Left ventricle myocardium inferior (tissue), 1 donor: ENCODE data around the gene MTHFS. TPM values are rescaled to one million over a fixed set of nuclear protein-coding genes. Genes with fewer than 3 reads are reported as not detected.

Experiments used
- DNase-seq: peaks from one replicate; pipeline ENCODE4 v3.0.0-alpha.2; 2020
- H3K27ac ChIP-seq: fragments of 200-600 bp; replicated peaks from 2 replicates; pipeline ENCODE4 v1.8.0; 2021
- H3K27me3 ChIP-seq: fragments of 200-600 bp; 2 replicates; pipeline ENCODE4 v1.8.0; 2021; ENCODE audit warnings: low read depth
- H3K36me3 ChIP-seq: fragments of 200-600 bp; 2 replicates; pipeline ENCODE4 v1.8.0; 2021
- H3K4me1 ChIP-seq: fragments of 200-600 bp; 2 replicates; pipeline ENCODE4 v1.8.0; 2021
- H3K4me3 ChIP-seq: fragments of 200-600 bp; 2 replicates; pipeline ENCODE4 v1.8.0; 2021; ENCODE audit warnings: mild to moderate bottlenecking, moderate library complexity
- H3K9me3 ChIP-seq: fragments of 200-600 bp; replicated peaks from 2 replicates; pipeline ENCODE4 v1.8.0; 2021
- intact Hi-C: fragments of 100-400 bp; cut with micrococcal nuclease; formaldehyde crosslinking; loops from one replicate; pipeline ENCODE4 v1.11.0; 2022
- total RNA-seq: library from RNA; stranded (reverse); fragmentation: NEBNext Ultra II Directional; extraction: Animal tissue kit (Norgen Biotek cat#: 25700); gene quantifications from one replicate; pipeline ENCODE4 v1.2.1, GENCODE V29; 2021
- TF ChIP-seq, protein P1 (sequence below): fragments of 200-600 bp; IDR thresholded peaks from 2 replicates; pipeline ENCODE4 v1.8.0; 2021; ENCODE audit warnings: antibody characterized with exemption, mild to moderate bottlenecking, borderline replicate concordance
- donor health status: DM: no; HTN: yes; CAD: no; lungs with severe emphysema.

The MTHFS gene
- total RNA-seq, 1 donor from 2014 or later = 21.4 TPM

DNA sequence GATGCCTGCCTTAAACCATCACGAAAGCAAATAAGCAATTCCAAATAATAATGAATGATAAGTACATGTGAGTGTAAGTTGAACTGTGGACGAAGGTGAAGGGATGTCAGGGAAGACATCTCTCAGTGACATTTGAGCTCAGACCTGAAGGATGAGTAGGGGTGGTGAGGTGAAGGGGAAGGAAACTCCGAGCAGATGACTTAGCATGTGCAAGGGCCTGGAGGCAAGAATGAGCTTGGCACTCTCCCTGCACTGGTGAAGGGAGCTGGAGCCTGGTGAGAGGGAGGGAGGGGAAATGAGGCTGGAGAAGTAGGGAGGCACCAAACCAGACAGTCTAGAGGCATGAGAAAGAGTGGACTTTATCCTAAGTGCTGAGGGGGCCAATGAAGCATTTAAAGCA lies 84.3 kb downstream of the MTHFS start:
- intact Hi-C loops = no loop called here
- no peak for DNase-seq
- Histone ChIP-seq H3K9me3 (no peaks in the 10 kb centered on the region), H3K27ac (no peak overlapping the region), H3K36me3 (no peaks in the 10 kb centered on the region), H3K27me3 (no peaks in the 10 kb centered on the region), H3K4me3 (no peak overlapping the region), H3K4me1 (peaks cover 35% of the 10 kb centered on the region)
- TF ChIP-seq, protein P1, sequence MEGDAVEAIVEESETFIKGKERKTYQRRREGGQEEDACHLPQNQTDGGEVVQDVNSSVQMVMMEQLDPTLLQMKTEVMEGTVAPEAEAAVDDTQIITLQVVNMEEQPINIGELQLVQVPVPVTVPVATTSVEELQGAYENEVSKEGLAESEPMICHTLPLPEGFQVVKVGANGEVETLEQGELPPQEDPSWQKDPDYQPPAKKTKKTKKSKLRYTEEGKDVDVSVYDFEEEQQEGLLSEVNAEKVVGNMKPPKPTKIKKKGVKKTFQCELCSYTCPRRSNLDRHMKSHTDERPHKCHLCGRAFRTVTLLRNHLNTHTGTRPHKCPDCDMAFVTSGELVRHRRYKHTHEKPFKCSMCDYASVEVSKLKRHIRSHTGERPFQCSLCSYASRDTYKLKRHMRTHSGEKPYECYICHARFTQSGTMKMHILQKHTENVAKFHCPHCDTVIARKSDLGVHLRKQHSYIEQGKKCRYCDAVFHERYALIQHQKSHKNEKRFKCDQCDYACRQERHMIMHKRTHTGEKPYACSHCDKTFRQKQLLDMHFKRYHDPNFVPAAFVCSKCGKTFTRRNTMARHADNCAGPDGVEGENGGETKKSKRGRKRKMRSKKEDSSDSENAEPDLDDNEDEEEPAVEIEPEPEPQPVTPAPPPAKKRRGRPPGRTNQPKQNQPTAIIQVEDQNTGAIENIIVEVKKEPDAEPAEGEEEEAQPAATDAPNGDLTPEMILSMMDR = no peak

DNA sequence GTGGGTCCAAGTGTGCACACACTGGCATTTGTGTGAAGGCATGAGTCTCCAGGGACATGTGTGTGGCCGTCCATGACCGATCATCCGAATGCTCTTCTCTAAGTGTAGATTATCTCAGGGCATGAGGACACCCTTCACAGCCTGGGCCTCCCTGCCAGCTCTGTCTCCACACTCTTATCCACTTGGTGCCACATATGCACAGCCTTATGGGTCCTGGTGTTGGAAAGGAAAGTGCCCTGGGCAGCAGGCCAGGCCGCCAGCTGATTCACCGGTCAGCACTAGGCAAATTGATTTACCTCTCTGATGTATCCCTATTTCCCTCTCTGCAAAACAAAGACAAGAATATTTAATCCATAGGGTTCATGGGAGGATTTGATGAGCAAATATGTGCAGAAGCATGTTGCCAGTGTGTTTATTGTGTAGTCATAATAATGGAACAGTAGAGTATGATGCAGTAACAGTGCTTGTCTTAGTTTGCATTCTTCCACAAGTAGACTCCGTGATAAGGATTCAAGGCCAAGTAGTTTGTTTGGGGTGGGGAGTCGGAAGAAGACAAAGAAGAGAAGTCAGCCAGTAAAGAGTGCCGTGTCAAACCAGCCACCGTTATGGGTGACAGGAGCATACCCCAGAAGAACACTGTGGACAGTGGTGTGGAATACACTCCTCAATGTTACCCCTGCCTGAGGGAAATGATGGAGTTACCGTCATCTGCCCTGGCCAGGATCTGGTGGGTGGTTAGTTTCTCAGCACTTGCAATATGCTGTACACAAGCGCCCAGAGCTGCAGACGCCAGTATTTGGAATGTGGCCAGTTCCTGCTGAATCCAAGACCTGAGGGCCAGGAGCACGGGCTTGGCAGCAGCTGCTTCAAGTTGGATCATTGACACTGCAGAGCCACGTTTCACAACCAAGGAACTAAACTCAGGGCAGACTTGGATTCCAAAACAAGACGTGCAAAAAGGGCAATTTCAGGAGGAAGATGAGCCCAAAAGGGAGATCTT lies 85.1 kb downstream of the MTHFS start:
- Histone ChIP-seq H3K9me3 (no peaks in the 10 kb centered on the region), H3K27me3 (no peaks in the 10 kb centered on the region), H3K4me3 (peak overlapping the region; percentile 21), H3K36me3 (no peaks in the 10 kb centered on the region), H3K4me1 (peaks cover 35% of the 10 kb centered on the region), H3K27ac (peak overlapping the region; percentile 40)
- TF ChIP-seq, protein P1 = no peak
- DNase-seq = peak; percentile 74
- intact Hi-C loops = no loop called here

DNA sequence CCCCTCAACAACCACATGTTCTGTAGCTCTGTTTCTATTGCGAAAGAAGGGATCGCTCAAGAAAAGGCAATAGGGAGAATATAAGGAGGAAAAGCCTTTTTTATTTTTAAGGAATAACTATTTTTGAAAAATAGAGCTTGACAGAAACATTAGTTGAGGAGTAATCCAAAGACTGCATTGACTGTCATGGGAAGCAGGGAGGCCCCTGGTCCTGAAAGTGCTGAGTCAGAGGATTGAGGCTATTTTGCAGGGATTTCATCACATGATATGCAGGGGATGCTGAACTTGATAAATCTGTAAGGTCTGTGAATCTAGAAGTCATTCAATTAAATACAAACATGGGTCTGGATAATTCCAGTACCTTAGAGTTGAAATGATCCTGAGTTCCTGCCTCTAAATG lies 92.0 kb downstream of the MTHFS start:
- no peaks in the 10 kb centered on the region for H3K4me1 ChIP-seq
- H3K4me3 ChIP-seq = no peak overlapping the region
- intact Hi-C loops = no loop called here
- H3K27ac ChIP-seq = no peak overlapping the region
- no peak for DNase-seq
- TF ChIP-seq, protein P1 = no peak
- H3K27me3 ChIP-seq = peaks cover 7% of the 10 kb centered on the region
- no peaks in the 10 kb centered on the region for H3K36me3 ChIP-seq
- H3K9me3 ChIP-seq = no peaks in the 10 kb centered on the region

DNA sequence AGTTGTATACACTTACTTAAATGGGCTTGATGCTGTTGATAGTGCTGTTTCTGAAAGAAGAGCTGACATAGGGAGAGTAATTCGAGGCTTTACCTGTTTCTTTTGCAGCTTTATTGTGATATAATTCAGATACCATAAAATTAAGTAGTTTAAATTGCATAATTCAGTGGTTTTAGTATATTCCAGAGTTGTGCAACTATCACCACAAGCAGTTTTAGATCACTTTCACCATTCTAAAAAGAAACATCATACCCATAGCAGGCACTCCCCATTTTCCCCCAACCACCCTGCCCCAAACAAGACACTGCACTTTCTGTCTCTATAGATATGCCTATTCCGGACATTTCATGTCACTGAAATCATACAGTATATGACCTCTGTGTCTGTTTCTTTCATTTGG lies 98.5 kb downstream of the MTHFS start:
- intact Hi-C loops = no loop called here
- no peak overlapping the region for H3K27ac ChIP-seq
- H3K36me3 ChIP-seq = no peaks in the 10 kb centered on the region
- no peak overlapping the region for H3K4me3 ChIP-seq
- H3K4me1 ChIP-seq = no peaks in the 10 kb centered on the region
- no peak for DNase-seq
- peaks cover 2% of the 10 kb centered on the region for H3K9me3 ChIP-seq
- no peaks in the 10 kb centered on the region for H3K27me3 ChIP-seq
- TF ChIP-seq, protein P1 = no peak

Other genes starting within 250 kb of the MTHFS start
- gene BCL2A1, start 74.2 kb upstream of the MTHFS start, total RNA-seq = 0.30 TPM
- gene ZFAND6, start 162.7 kb upstream of the MTHFS start, total RNA-seq = 75.0 TPM